HepG2 (cell line): Measurements from ENCODE around the gene DNMT1. TPM values are rescaled to one million over a fixed set of nuclear protein-coding genes. Genes with fewer than 3 reads are reported as not detected.

Source experiments
- ARID2 ChIP-seq: sonication (generic); formaldehyde crosslinking; IDR thresholded peaks from 2 replicates; pipeline ENCODE4 v1.8.1; 2022; ENCODE audit warnings: mild to moderate bottlenecking, missing genetic modification reagents, borderline replicate concordance
- KLF12 ChIP-seq: sonication (generic); formaldehyde crosslinking; IDR thresholded peaks from 2 replicates; pipeline ENCODE4 v1.4.0; 2020; ENCODE audit warnings: missing genetic modification reagents, borderline replicate concordance
- PHF8 ChIP-seq: sonication (generic); formaldehyde crosslinking; IDR thresholded peaks from 2 replicates; pipeline ENCODE4 v1.5.0; 2020; ENCODE audit warnings: missing genetic modification reagents
- ZGPAT ChIP-seq: IDR thresholded peaks from 2 replicates; pipeline ENCODE4 v1.6.1; 2016; ENCODE audit warnings: mild to moderate bottlenecking
- ZNF501 ChIP-seq: sonication (generic); formaldehyde crosslinking; IDR thresholded peaks from 2 replicates; pipeline ENCODE4 v1.5.1; 2020; ENCODE audit warnings: mild to moderate bottlenecking, moderate library complexity, missing genetic modification reagents
- ZNF556 ChIP-seq: sonication (generic); formaldehyde crosslinking; IDR thresholded peaks from 2 replicates; pipeline ENCODE4 v1.4.0; 2020; ENCODE audit warnings: mild to moderate bottlenecking, missing genetic modification reagents, borderline replicate concordance
- polyA plus RNA-seq, 8 experiments: library from polyadenylated mRNA; depleted of rRNA in 3 of 8; stranded (reverse) in 7 of 8; unstranded in 1 of 8; fragments of >200 nt; fragmentation: Illumina TruSeq in 4 of 8; extraction: Trizol in 4 of 8; gene quantifications; 2 replicates each; pipeline versions ENCODE4 v1.2.1 to v1.2.3, GENCODE V29; 2011 to 2016; ENCODE audit warnings: low read depth in 4 of 8, missing spikeins in 1 of 8, mixed read lengths in 1 of 8; ENCODE audit not compliant: insufficient read depth in 1 of 8
- total RNA-seq, 5 experiments: library from RNA; depleted of rRNA; stranded (reverse); fragments of >200 nt; fragmentation: Illumina TruSeq; extraction: Trizol; gene quantifications; 2 replicates each; pipeline ENCODE4 v1.2.3, GENCODE V29; 2016; ENCODE audit warnings: low read depth in 1 of 5
- TF ChIP-seq, protein P1 (sequence below): sonication (generic); formaldehyde crosslinking; IDR thresholded peaks from 2 replicates; pipeline ENCODE4 v1.9.0; 2021; ENCODE audit warnings: mild to moderate bottlenecking, missing genetic modification reagents

Gene DNMT1
- total and polyA plus RNA-seq, 2 of the 13 experiments (the other 11 are each of a cell fraction or from before 2014, with no cell fraction given): 31.2 to 91.1 TPM

- TF ChIP-seq ZGPAT (CRISPR knock-in tag): peak; percentile 73; the same call in 1 of the 2 replicates
- peak; percentile 75 for TF ChIP-seq PHF8 (CRISPR knock-in tag)
- peak; percentile 53; the same call in 1 of the 2 replicates for TF ChIP-seq ZNF556
- peak; percentile 72 for TF ChIP-seq ZNF501 (CRISPR knock-in tag)
- TF ChIP-seq KLF12 (CRISPR knock-in tag): 0 out of 2 replicates have a peak, but pooled peaks have one; percentile 39
- TF ChIP-seq, protein P1, sequence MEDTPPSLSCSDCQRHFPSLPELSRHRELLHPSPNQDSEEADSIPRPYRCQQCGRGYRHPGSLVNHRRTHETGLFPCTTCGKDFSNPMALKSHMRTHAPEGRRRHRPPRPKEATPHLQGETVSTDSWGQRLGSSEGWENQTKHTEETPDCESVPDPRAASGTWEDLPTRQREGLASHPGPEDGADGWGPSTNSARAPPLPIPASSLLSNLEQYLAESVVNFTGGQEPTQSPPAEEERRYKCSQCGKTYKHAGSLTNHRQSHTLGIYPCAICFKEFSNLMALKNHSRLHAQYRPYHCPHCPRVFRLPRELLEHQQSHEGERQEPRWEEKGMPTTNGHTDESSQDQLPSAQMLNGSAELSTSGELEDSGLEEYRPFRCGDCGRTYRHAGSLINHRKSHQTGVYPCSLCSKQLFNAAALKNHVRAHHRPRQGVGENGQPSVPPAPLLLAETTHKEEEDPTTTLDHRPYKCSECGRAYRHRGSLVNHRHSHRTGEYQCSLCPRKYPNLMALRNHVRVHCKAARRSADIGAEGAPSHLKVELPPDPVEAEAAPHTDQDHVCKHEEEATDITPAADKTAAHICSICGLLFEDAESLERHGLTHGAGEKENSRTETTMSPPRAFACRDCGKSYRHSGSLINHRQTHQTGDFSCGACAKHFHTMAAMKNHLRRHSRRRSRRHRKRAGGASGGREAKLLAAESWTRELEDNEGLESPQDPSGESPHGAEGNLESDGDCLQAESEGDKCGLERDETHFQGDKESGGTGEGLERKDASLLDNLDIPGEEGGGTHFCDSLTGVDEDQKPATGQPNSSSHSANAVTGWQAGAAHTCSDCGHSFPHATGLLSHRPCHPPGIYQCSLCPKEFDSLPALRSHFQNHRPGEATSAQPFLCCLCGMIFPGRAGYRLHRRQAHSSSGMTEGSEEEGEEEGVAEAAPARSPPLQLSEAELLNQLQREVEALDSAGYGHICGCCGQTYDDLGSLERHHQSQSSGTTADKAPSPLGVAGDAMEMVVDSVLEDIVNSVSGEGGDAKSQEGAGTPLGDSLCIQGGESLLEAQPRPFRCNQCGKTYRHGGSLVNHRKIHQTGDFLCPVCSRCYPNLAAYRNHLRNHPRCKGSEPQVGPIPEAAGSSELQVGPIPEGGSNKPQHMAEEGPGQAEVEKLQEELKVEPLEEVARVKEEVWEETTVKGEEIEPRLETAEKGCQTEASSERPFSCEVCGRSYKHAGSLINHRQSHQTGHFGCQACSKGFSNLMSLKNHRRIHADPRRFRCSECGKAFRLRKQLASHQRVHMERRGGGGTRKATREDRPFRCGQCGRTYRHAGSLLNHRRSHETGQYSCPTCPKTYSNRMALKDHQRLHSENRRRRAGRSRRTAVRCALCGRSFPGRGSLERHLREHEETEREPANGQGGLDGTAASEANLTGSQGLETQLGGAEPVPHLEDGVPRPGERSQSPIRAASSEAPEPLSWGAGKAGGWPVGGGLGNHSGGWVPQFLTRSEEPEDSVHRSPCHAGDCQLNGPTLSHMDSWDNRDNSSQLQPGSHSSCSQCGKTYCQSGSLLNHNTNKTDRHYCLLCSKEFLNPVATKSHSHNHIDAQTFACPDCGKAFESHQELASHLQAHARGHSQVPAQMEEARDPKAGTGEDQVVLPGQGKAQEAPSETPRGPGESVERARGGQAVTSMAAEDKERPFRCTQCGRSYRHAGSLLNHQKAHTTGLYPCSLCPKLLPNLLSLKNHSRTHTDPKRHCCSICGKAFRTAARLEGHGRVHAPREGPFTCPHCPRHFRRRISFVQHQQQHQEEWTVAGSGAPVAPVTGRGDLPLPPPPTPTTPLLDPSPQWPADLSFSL: 0 out of 2 replicates have a peak, but pooled peaks have one; percentile 44
- TF ChIP-seq ARID2 (CRISPR knock-in tag): no peak
These were observed 108.8 kb downstream of the DNMT1 start, which contains the start of gene SHFL (continued) for GRCh38 chr19:10085641-10086590.
